Endodermal cell (in vitro differentiated cells): ENCODE data around the gene PCSK9. TPM values are rescaled to one million over a fixed set of nuclear protein-coding genes. Genes with fewer than 3 reads are reported as not detected.

Experiments used
- DNase-seq: peaks from one replicate; pipeline ENCODE4 v3.0.0-alpha.2; 2017
- H3K27ac ChIP-seq: 2 replicates; pipeline ENCODE4 v1.5.1; 2013; ENCODE audit warnings: mild to moderate bottlenecking, low read depth, low read length, moderate library complexity
- H3K27me3 ChIP-seq: 2 replicates; pipeline ENCODE4 v1.6.1; 2013; ENCODE audit warnings: mild to moderate bottlenecking, low read length, moderate library complexity; ENCODE audit not compliant: insufficient read depth, control insufficient read depth, poor library complexity, severe bottlenecking
- H3K36me3 ChIP-seq: 2 replicates; pipeline ENCODE4 v1.7.0; 2013; ENCODE audit warnings: mild to moderate bottlenecking, low read length, moderate library complexity; ENCODE audit not compliant: control insufficient read depth, insufficient read depth
- H3K4me1 ChIP-seq: one replicate; pipeline ENCODE4 v1.7.0; 2013; ENCODE audit warnings: low read length; ENCODE audit not compliant: control insufficient read depth, insufficient read depth
- H3K4me3 ChIP-seq: 2 replicates; pipeline ENCODE4 v1.5.1; 2013; ENCODE audit warnings: mild to moderate bottlenecking, low read length, moderate library complexity
- H3K9ac ChIP-seq: 2 replicates; pipeline ENCODE4 v1.6.1; 2013; ENCODE audit warnings: mild to moderate bottlenecking, low read length, moderate library complexity; ENCODE audit not compliant: poor library complexity, severe bottlenecking; ENCODE audit errors: extremely low read depth
- H3K9me3 ChIP-seq: 2 replicates; pipeline ENCODE4 v1.6.1; 2013; ENCODE audit warnings: mild to moderate bottlenecking, low read length, moderate library complexity; ENCODE audit not compliant: control insufficient read depth
- H3K27ac Mint-ChIP-seq: 2 replicates; pipeline ENCODE4 v1.8.0; 2020; ENCODE audit warnings: mixed read lengths
- H3K27me3 Mint-ChIP-seq: 2 replicates; pipeline ENCODE4 v1.8.0; 2021; ENCODE audit warnings: mild to moderate bottlenecking, mixed read lengths; ENCODE audit not compliant: insufficient read depth
- H3K36me3 Mint-ChIP-seq: 2 replicates; pipeline ENCODE4 v1.8.0; 2020; ENCODE audit warnings: low read depth, mixed read lengths
- H3K4me1 Mint-ChIP-seq: 2 replicates; pipeline ENCODE4 v1.8.0; 2020; ENCODE audit warnings: mixed read lengths
- H3K4me3 Mint-ChIP-seq: 2 replicates; pipeline ENCODE4 v1.8.0; 2020; ENCODE audit warnings: mild to moderate bottlenecking, moderate library complexity, mixed read lengths
- H3K9me3 Mint-ChIP-seq: 2 replicates; pipeline ENCODE4 v1.8.0; 2020; ENCODE audit warnings: mild to moderate bottlenecking, mixed read lengths
- CTCF ChIP-seq: fragments of 200-600 bp; sonication (generic); conservative IDR thresholded peaks from 2 replicates; pipeline ENCODE4 v1.5.0; 2021; ENCODE audit warnings: antibody characterized with exemption, mild to moderate bottlenecking
- WGBS, 2 experiments: methylation state at CpG; one replicate each; pipeline versions ENCODE4 v1.1.5 to v1.1.7; 2013; ENCODE audit warnings: missing lambda C conversion rate in 2 of 2, mixed read lengths in 1 of 2; ENCODE audit not compliant: insufficient coverage in 1 of 2, insufficient read length in 1 of 2; 5-methylcytosine and 5-hydroxymethylcytosine counted together
- total RNA-seq, 2 donors: library from RNA; stranded (reverse); fragmentation: NEBNext Ultra II Directional in 1 of 2; extraction: Animal tissue kit (Norgen Biotek cat#: 25700) in 1 of 2; gene quantifications; 2 replicates in 1 of 2; 3 replicates in 1 of 2; pipeline ENCODE4 v1.2.1, GENCODE V29; 2021

Gene PCSK9
- total RNA-seq, 2 donors from 2014 or later = 26.1 to 59.9 TPM

- Histone ChIP-seq H3K4me1 (no peaks in the 10 kb centered on the region), H3K27me3 (no peaks in the 10 kb centered on the region), H3K4me3 (no peak overlapping the region), H3K9me3 (no peaks in the 10 kb centered on the region), H3K9ac (no peak overlapping the region), H3K36me3 (no peaks in the 10 kb centered on the region), H3K27ac (no peak overlapping the region)
- no peak for DNase-seq
- peaks cover 16% of the 10 kb centered on the region for H3K27me3 Mint-ChIP-seq
- TF ChIP-seq CTCF = no peak
- H3K4me3 Mint-ChIP-seq = no peak overlapping the region
- no peaks in the 10 kb centered on the region for H3K9me3 Mint-ChIP-seq
- peaks cover 17% of the 10 kb centered on the region for H3K4me1 Mint-ChIP-seq
- 77 to 100% methylated on average over 2 to 4 of the region's 4 CpGs for WGBS, 2 experiments
- H3K27ac Mint-ChIP-seq = no peak overlapping the region
- H3K36me3 Mint-ChIP-seq = no peaks in the 10 kb centered on the region
Measured at GRCh38 chr1:54990916-54991315, 48.4 kb upstream of the PCSK9 start.

- Histone ChIP-seq H3K27me3 (peaks cover 5% of the 10 kb centered on the region), H3K4me3 (no peak overlapping the region), H3K4me1 (no peaks in the 10 kb centered on the region), H3K9ac (no peak overlapping the region), H3K36me3 (no peaks in the 10 kb centered on the region), H3K27ac (no peak overlapping the region), H3K9me3 (no peaks in the 10 kb centered on the region)
- Mint-ChIP-seq H3K9me3 (no peaks in the 10 kb centered on the region), H3K27me3 (peaks cover 26% of the 10 kb centered on the region), H3K27ac (no peak overlapping the region), H3K36me3 (no peaks in the 10 kb centered on the region), H3K4me3 (no peak overlapping the region), H3K4me1 (peaks cover 17% of the 10 kb centered on the region)
- no peak for TF ChIP-seq CTCF
- 82 to 85% methylated on average over 11 to 12 of the region's 12 CpGs for WGBS, 2 experiments
- no peak for DNase-seq
Measured at GRCh38 chr1:54991939-54992338, 47.4 kb upstream of the PCSK9 start.

GRCh38 chr1:54993140-54993539 is 46.2 kb upstream of the PCSK9 start:
- H3K4me3 Mint-ChIP-seq = no peak overlapping the region
- TF ChIP-seq CTCF = no peak
- Histone ChIP-seq H3K9ac (no peak overlapping the region), H3K4me3 (no peak overlapping the region), H3K27ac (no peak overlapping the region), H3K36me3 (no peaks in the 10 kb centered on the region), H3K27me3 (peaks cover 17% of the 10 kb centered on the region), H3K9me3 (no peaks in the 10 kb centered on the region), H3K4me1 (no peaks in the 10 kb centered on the region)
- no peaks in the 10 kb centered on the region for H3K36me3 Mint-ChIP-seq
- WGBS, 2 experiments = 91 to 97% methylated on average over 3 to 6 of the region's 6 CpGs
- H3K4me1 Mint-ChIP-seq = peaks cover 23% of the 10 kb centered on the region
- peaks cover 38% of the 10 kb centered on the region for H3K27me3 Mint-ChIP-seq
- H3K27ac Mint-ChIP-seq = no peak overlapping the region
- DNase-seq = no peak
- H3K9me3 Mint-ChIP-seq = no peaks in the 10 kb centered on the region
